Endothelial cell of umbilical vein (primary cell): Measurements from ENCODE around the gene COL13A1. TPM values are rescaled to one million over a fixed set of nuclear protein-coding genes. Genes with fewer than 3 reads are reported as not detected.

Experiments used
- BruUV-seq: library from RNA; stranded (reverse); fragments of 400-500 nt; replicated peaks from 2 replicates; lab custom pipeline; 2021; lab: Mats Ljungman, UMichigan
- CTCF ChIA-PET: fragments of 300-600, 350-600 bp; sonication (Branson Sonifier 250); formaldehyde crosslinking; loops from one replicate; lab custom pipeline; 2021; ENCODE audit warnings: antibody characterized with exemption, inconsistent platforms; lab: Charles Lee
- POLR2A ChIA-PET: fragments of 300-600, 350-600 bp; sonication (Branson Sonifier 250); formaldehyde crosslinking; loops from one replicate; lab custom pipeline; 2021; ENCODE audit warnings: antibody characterized with exemption, inconsistent platforms; lab: Charles Lee
- DNase-seq: peaks from one replicate; pipeline ENCODE4 v3.0.0-alpha.2; 2011; ENCODE audit warnings: low read depth, low spot score
- FAIRE-seq: peaks from 2 replicates; lab custom pipeline; 2011; peaks lifted over from hg19 to GRCh38; lab: Jason Lieb, UNC
- H2AFZ ChIP-seq: 2 replicates; pipeline ENCODE4 v1.6.0; 2012; ENCODE audit warnings: low read depth, low read length, control low read depth, inconsistent platforms
- H3K27ac ChIP-seq: 2 replicates; pipeline ENCODE4 v1.5.1; 2011; ENCODE audit warnings: low read depth, mild to moderate bottlenecking, control low read depth, low read length, moderate library complexity; ENCODE audit not compliant: insufficient read depth
- H3K27me3 ChIP-seq, 2 experiments: 2 replicates each; pipeline versions ENCODE4 v1.6.0 to v1.6.1; 2011; ENCODE audit warnings: low read length in 2 of 2, mixed read lengths in 1 of 2; ENCODE audit not compliant: control insufficient read depth in 2 of 2, insufficient read depth in 2 of 2
- H3K36me3 ChIP-seq, 2 experiments: 2 replicates in 1 of 2; 3 replicates in 1 of 2; pipeline ENCODE4 v1.5.1; 2011; ENCODE audit warnings: low read length in 2 of 2, mild to moderate bottlenecking in 1 of 2, moderate library complexity in 1 of 2; ENCODE audit not compliant: control insufficient read depth in 2 of 2, insufficient read depth in 2 of 2; ENCODE audit errors: extremely low read depth in 1 of 2
- H3K4me1 ChIP-seq: 3 replicates; pipeline ENCODE4 v1.5.1; 2011; ENCODE audit warnings: mild to moderate bottlenecking, low read length; ENCODE audit not compliant: control insufficient read depth, insufficient read depth; ENCODE audit errors: extremely low read depth
- H3K4me2 ChIP-seq: 2 replicates; pipeline ENCODE4 v1.6.1; 2011; ENCODE audit warnings: low read length, control low read depth, mixed read lengths; ENCODE audit not compliant: insufficient read depth
- H3K4me3 ChIP-seq, 3 experiments: fragments of 200-600 bp in 1 of 3; sonication (generic), shearing (Covaris generic) in 1 of 3; replicated peaks in 1 of 3; 2 replicates each; pipeline ENCODE4 v1.5.1; 2011 to 2016; ENCODE audit warnings: control low read depth in 3 of 3, low read length in 3 of 3, mild to moderate bottlenecking in 2 of 3, inconsistent platforms in 1 of 3, low read depth in 1 of 3, moderate library complexity in 1 of 3; ENCODE audit not compliant: insufficient read depth in 1 of 3
- H3K79me2 ChIP-seq: 2 replicates; pipeline ENCODE4 v1.6.0; 2012; ENCODE audit warnings: low read length, inconsistent platforms; ENCODE audit not compliant: control insufficient read depth, insufficient read depth
- H3K9ac ChIP-seq: replicated peaks from 2 replicates; pipeline ENCODE3; 2011; ENCODE audit warnings: low read length, control low read depth; ENCODE audit not compliant: insufficient read depth; ENCODE audit errors: extremely low read depth
- H3K9me1 ChIP-seq: replicated peaks from 3 replicates; pipeline ENCODE4 v1.6.0; 2011; ENCODE audit warnings: mild to moderate bottlenecking, low read length; ENCODE audit not compliant: control insufficient read depth, insufficient read depth; ENCODE audit errors: extremely low read depth
- H3K9me3 ChIP-seq: replicated peaks from 2 replicates; pipeline ENCODE4 v1.5.1; 2012; ENCODE audit warnings: low read length, inconsistent platforms; ENCODE audit not compliant: control insufficient read depth, insufficient read depth
- H4K20me1 ChIP-seq: replicated peaks from 2 replicates; pipeline ENCODE3; 2011; ENCODE audit warnings: mild to moderate bottlenecking, low read length; ENCODE audit not compliant: control insufficient read depth, insufficient read depth; ENCODE audit errors: extremely low read depth
- EZH2 ChIP-seq: IDR thresholded peaks from 2 replicates; pipeline ENCODE4 v1.6.1; 2012; ENCODE audit warnings: borderline replicate concordance, low read depth, mild to moderate bottlenecking, moderate library complexity, low read length, inconsistent platforms; ENCODE audit not compliant: severe bottlenecking
- FOS ChIP-seq: IDR thresholded peaks from 2 replicates; pipeline ENCODE4 v1.6.1; 2011; ENCODE audit warnings: mild to moderate bottlenecking, low read length, moderate library complexity, borderline replicate concordance; ENCODE audit not compliant: insufficient read depth
- GATA2 ChIP-seq: IDR thresholded peaks from 2 replicates; pipeline ENCODE4 v1.7.0; 2011; ENCODE audit warnings: low read depth, mild to moderate bottlenecking, moderate library complexity, mixed read lengths, low read length; ENCODE audit not compliant: insufficient read length, insufficient read depth
- JUN ChIP-seq: IDR thresholded peaks from 2 replicates; pipeline ENCODE4 v1.6.1; 2011; ENCODE audit warnings: borderline replicate concordance, low read depth; ENCODE audit not compliant: insufficient read length, insufficient read depth
- MYC ChIP-seq: IDR thresholded peaks from one replicate; pipeline ENCODE4 v1.6.1; 2011; ENCODE audit warnings: mild to moderate bottlenecking, low read depth, low read length
- POLR2A ChIP-seq: IDR thresholded peaks from 2 replicates; pipeline ENCODE4 v1.6.1; 2012; ENCODE audit warnings: low read depth, mild to moderate bottlenecking, control low read depth, low read length
- POLR2AphosphoS5 ChIP-seq: IDR thresholded peaks from 2 replicates; pipeline ENCODE4 v1.6.1; 2012; ENCODE audit warnings: low read depth, mild to moderate bottlenecking, control low read depth, low read length, moderate library complexity; ENCODE audit not compliant: insufficient read depth
- dilution Hi-C: fragments of 300-500 bp; cut with MboI; formaldehyde crosslinking; loops from one replicate; pipeline ENCODE4 v1.15.0; 2019; ENCODE audit warnings: low sequenced_read_pairs; ENCODE audit not compliant: extremely low pct_ligation_motif_present
- intact Hi-C: fragments of 100-400 bp; cut with micrococcal nuclease; formaldehyde crosslinking; loops from one replicate; pipeline ENCODE4 v1.10.0; 2022
- polyA plus RNA-seq, 4 experiments: library from polyadenylated mRNA; depleted of rRNA in 3 of 4; stranded (reverse) in 3 of 4; unstranded in 1 of 4; fragments of >200 nt; gene quantifications; 2 replicates each; pipeline versions ENCODE4 v1.2.1 to v1.2.3, GENCODE V29; 2011 to 2012; ENCODE audit warnings: missing spikeins in 1 of 4
- total RNA-seq: library from RNA; stranded (reverse); gene quantifications from 2 replicates; pipeline ENCODE4 v1.2.3, GENCODE V29; 2021
- TF ChIP-seq, protein P1 (sequence below), 2 donors: IDR thresholded peaks; 1 replicate in 1 of 2; 2 replicates in 1 of 2; pipeline ENCODE4 v1.5.1; 2011; ENCODE audit warnings: low read length in 2 of 2, mild to moderate bottlenecking in 2 of 2, moderate library complexity in 2 of 2, control low read depth in 1 of 2, inconsistent platforms in 1 of 2, low read depth in 1 of 2; ENCODE audit not compliant: insufficient read depth in 1 of 2; ENCODE audit errors: extremely low read depth in 1 of 2
- TF ChIP-seq, protein P2 (sequence below): IDR thresholded peaks from 2 replicates; pipeline ENCODE4 v1.6.1; 2011; ENCODE audit not compliant: insufficient read depth, insufficient read length

The COL13A1 gene
- total and polyA plus RNA-seq, 2 donors (not counting 3 experiments of a cell fraction or from before 2014, with no cell fraction given) = 21.4 to 47.5 TPM

- H3K4me2 ChIP-seq = no peak overlapping the region
- CTCF ChIA-PET = interaction anchor here (0.9 to 1.3 kb wide), 3 partner anchors 12 to 109 kb away, joined by 3 to 4 read pairs (median 3); no protein-coding TSS in a partner anchor
- no peaks in the 10 kb centered on the region for H3K9me1 ChIP-seq
- no peak overlapping the region for H3K4me3 ChIP-seq
- no peaks in the 10 kb centered on the region for H3K79me2 ChIP-seq
- H4K20me1 ChIP-seq = no peaks in the 10 kb centered on the region
- H3K36me3 ChIP-seq = no peaks in the 10 kb centered on the region
- no peak for FAIRE-seq
- H3K27me3 ChIP-seq = no peaks in the 10 kb centered on the region
- TF ChIP-seq EZH2 = no peak
- H3K27ac ChIP-seq = no peak overlapping the region
- BruUV-seq = no TSS peak
- no peaks in the 10 kb centered on the region for H3K9me3 ChIP-seq
- DNase-seq = no peak
- intact Hi-C loops = no loop called here
- no peak overlapping the region for H2AFZ ChIP-seq
- no peak overlapping the region for H3K9ac ChIP-seq
- no peaks in the 10 kb centered on the region for H3K4me1 ChIP-seq
- POLR2A ChIA-PET = no interaction called here
- dilution Hi-C loops = no loop called here
Observed at GRCh38 chr10:69895759-69896158, 94.1 kb downstream of the COL13A1 start.

DNA sequence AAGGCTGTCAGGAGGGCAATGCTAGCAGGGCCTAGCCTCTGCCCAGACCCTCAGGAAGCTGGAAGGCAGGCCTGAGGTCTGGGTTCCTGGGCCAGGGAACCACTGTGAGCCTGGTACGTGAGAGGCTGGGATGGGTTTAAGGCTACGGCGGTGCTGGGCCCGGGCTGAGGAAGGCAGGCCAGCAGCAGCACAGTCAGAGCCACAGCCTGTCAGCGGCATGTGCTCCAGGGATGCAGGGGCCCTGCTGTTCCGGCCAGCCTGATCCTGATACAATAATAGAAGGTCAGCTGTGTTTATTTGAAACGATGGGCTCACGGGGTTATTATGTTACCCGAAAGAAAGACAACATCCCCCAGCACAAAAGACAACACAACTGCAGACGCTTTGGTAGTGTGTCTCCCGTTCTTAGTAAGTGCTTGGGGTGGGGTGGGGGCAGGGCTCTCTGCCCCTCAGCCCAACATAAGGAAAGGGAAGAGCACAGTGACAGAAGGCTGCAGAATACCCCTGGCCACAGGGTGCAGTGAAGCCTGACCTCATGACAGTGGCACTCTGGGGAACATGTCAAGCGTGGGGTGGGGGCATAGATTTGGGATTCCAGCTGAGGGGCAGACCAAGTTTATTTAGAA is 95.0 kb downstream of the COL13A1 start:
- intact Hi-C loops = no loop called here
- CTCF ChIA-PET = interaction anchor here (0.9 to 1.5 kb wide), 4 partner anchors 13 to 110 kb away, joined by 3 to 6 read pairs (median 4); no protein-coding TSS in a partner anchor

More for the DNA sequence above, 95.0 kb downstream of the COL13A1 start:
- Histone ChIP-seq H3K4me2 (no peak overlapping the region), H3K4me3 (no peak overlapping the region), H3K9me1 (no peaks in the 10 kb centered on the region), H3K79me2 (no peaks in the 10 kb centered on the region), H3K9me3 (no peaks in the 10 kb centered on the region), H3K9ac (no peak overlapping the region), H3K36me3 (no peaks in the 10 kb centered on the region), H3K4me1 (peaks cover 4% of the 10 kb centered on the region), H3K27ac (no peak overlapping the region), H4K20me1 (no peaks in the 10 kb centered on the region), H3K27me3 (no peaks in the 10 kb centered on the region), H2AFZ (no peak overlapping the region)
- no peak for FAIRE-seq
- TF ChIP-seq MYC (no peak), FOS (no peak), POLR2AphosphoS5 (no peak), EZH2 (no peak), JUN (no peak), POLR2A (no peak), GATA2 (no peak)
- TF ChIP-seq, protein P1, sequence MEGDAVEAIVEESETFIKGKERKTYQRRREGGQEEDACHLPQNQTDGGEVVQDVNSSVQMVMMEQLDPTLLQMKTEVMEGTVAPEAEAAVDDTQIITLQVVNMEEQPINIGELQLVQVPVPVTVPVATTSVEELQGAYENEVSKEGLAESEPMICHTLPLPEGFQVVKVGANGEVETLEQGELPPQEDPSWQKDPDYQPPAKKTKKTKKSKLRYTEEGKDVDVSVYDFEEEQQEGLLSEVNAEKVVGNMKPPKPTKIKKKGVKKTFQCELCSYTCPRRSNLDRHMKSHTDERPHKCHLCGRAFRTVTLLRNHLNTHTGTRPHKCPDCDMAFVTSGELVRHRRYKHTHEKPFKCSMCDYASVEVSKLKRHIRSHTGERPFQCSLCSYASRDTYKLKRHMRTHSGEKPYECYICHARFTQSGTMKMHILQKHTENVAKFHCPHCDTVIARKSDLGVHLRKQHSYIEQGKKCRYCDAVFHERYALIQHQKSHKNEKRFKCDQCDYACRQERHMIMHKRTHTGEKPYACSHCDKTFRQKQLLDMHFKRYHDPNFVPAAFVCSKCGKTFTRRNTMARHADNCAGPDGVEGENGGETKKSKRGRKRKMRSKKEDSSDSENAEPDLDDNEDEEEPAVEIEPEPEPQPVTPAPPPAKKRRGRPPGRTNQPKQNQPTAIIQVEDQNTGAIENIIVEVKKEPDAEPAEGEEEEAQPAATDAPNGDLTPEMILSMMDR (IDR thresholded peaks at IDR 0.05; ENCODE audit: extremely low read depth in 1 of 2, insufficient read depth in 1 of 2, low read depth in 1 of 2, low read length in 2 of 2) = no peak
- TF ChIP-seq, protein P2, sequence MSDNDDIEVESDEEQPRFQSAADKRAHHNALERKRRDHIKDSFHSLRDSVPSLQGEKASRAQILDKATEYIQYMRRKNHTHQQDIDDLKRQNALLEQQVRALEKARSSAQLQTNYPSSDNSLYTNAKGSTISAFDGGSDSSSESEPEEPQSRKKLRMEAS = no peak
- no peak for DNase-seq
- BruUV-seq = no TSS peak
- POLR2A ChIA-PET = no interaction called here
- dilution Hi-C loops = no loop called here
